H1 (cell line): Measurements from ENCODE around the gene SHROOM3. TPM values are rescaled to one million over a fixed set of nuclear protein-coding genes. Genes with fewer than 3 reads are reported as not detected.

ENCODE experiments used
- EZH2 ChIP-seq: fragments of 200-600 bp; sonication (generic); IDR thresholded peaks from 2 replicates; pipeline ENCODE4 v1.7.1; 2012; ENCODE audit warnings: low read depth, mild to moderate bottlenecking, moderate library complexity, low read length, inconsistent platforms; ENCODE audit not compliant: severe bottlenecking
- RAD21 ChIP-seq, 2 experiments: IDR thresholded peaks in 1 of 2; conservative IDR thresholded peaks in 1 of 2; 2 replicates each; pipeline ENCODE4 v1.6.1; 2011; ENCODE audit warnings: low read depth in 2 of 2, low read length in 2 of 2, improper control_type of control experiment in 1 of 2, inconsistent platforms in 1 of 2, mild to moderate bottlenecking in 1 of 2, moderate library complexity in 1 of 2
- SP1 ChIP-seq: IDR thresholded peaks from 2 replicates; pipeline ENCODE4 v1.6.1; 2011; ENCODE audit warnings: low read depth, low read length
- polyA plus RNA-seq, 7 experiments: library from polyadenylated mRNA; depleted of rRNA in 3 of 7; stranded (reverse) in 5 of 7; unstranded in 2 of 7; fragments of >200 nt in 5 of 7; fragments of 200-250 nt in 2 of 7; gene quantifications; 1 replicate in 5 of 7; 2 replicates in 1 of 7; 4 replicates in 1 of 7; pipeline versions ENCODE4 v1.2.1 to v1.2.3, GENCODE V29; 2011 to 2013; ENCODE audit warnings: missing spikeins in 2 of 7, mixed read lengths in 2 of 7
- total RNA-seq: library from RNA; stranded (reverse); fragmentation: NEBNext Ultra II Directional; extraction: Animal tissue kit (Norgen Biotek cat#: 25700); gene quantifications from 2 replicates; pipeline ENCODE4 v1.2.1, GENCODE V29; 2021

Gene SHROOM3
- total and polyA plus RNA-seq, 2 of the 8 experiments (the other 6 are each of a cell fraction or from before 2014, with no cell fraction given) = 15.8 to 34.0 TPM

- no peak for TF ChIP-seq SP1
- no peak for TF ChIP-seq RAD21 (IDR thresholded peaks at IDR 0.05 in 1 of 2, conservative IDR thresholded peaks at IDR 0.05 in 1 of 2; ENCODE audit: low read depth in 2 of 2, low read length in 2 of 2)
- no peak for TF ChIP-seq EZH2
- TF ChIP-seq, all 59 proteins: peak for 0
Observed at GRCh38 chr4:76706581-76706980, 271.6 kb downstream of the SHROOM3 start (continued).
